ENCODE data around the gene NR1D2.
A peak's percentile ranks its signal among the peaks of the same experiment; 100 is the strongest.

GRCh38 chr3:23944861-23945662, at the start of gene NR1D2:
- TF ChIP-seq CTCF (IDR thresholded peaks at IDR 0.05), result peak in 1 of 3 donors; percentile 22
- peak; percentile 41 to 78 (median 57) for TF ChIP-seq POLR2AphosphoS5 (IDR thresholded peaks at IDR 0.05)
- no peak for TF ChIP-seq POLR2A (IDR thresholded peaks at IDR 0.05)

Measured in breast epithelium (tissue), 3 donors.